Inflammatory macrophage (primary cell): ENCODE measurements around the gene SLC6A12.
"Not testable (repeated sequence)": the region's sequence is repeated elsewhere in the genome, so short reads cannot be mapped to it uniquely, and the experiment has no call there.

Experiments
- DNase-seq, 2 donors: peaks; one replicate each; pipeline ENCODE4 v3.0.0-alpha.2; 2020 to 2022

SLC6A12 gene

GRCh38 chr12:234891-235415 lies 21.0 kb upstream of the SLC6A12 start:
- no peak for DNase-seq

- DNase-seq = no peak
Measured at GRCh38 chr12:234019-234418, 20.1 kb upstream of the SLC6A12 start.

DNA sequence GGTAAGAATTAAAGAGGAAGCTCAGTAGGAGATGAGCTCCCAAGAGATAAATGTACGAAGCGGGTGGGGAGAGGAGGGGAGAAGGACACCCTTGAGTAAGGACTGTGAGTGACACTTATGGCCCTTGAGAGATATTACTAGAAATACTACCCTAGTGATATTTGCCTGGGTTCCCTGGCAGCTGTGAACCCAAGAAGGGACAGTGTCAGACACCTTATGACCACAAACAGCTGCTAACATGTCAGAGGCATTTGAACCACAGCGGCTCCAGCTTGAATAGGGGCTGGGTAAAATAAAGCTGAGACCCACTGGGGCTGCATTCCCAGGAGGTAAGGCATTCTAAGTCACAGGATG lies 19.6 kb upstream of the SLC6A12 start:
- no peak for DNase-seq

GRCh38 chr12:232731-233614 lies 19.0 kb upstream of the SLC6A12 start:
- DNase-seq = no peak

DNA sequence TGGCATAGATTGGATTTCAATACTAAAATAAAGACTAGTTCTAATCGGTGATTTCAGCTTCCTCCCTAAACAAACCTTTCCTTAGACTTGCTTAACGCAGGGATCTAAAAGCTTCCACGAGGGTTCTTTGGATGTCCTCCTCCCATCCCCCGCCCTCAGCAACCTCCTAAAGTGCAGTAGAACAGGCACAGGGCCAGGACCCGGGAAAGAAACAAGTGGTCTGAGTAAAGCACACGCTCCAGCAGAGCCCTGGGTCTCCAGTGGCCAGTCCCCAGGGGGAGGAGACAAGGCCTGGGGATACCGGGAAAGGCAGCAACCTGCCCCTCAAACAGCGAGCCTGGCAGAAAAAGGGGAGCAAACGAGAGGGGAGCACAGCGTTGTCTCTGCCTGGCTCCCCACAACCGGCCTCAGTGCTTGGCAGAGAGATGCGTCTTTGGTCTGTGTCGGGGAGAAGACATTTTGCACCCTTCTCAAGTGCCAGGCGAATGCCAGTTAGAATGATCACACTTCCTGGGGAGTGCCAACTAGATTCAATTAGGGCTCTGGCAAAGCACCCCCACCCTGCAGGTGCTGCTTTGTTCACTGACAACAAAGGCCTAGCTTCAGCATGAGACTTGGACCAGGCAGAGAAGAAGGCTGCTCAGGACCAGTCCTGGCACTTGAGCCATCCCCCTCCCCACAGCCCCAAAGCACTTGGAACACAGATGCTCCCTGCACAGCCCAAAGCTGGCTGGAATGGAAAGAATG lies 17.1 kb upstream of the SLC6A12 start:
- no peak for DNase-seq

GRCh38 chr12:229441-230191 lies 15.7 kb upstream of the SLC6A12 start:
- no peak for DNase-seq

DNA sequence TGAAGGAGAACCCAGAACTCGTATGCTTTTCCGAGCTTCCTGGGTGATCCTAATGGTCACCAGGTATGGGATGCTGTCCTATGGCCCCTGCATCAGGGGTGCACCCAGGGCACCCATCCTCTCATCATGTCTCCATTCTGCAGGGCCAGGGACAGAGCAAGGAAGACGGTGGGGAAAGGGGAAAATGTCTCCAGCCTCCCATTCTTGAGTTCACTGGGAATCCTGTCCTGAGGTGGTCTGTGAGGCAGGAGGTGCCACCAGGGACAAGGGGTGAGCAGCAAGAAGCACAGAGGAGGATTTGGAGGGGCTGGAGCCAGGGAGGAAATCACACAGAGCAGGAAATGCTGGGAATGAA lies 14.9 kb upstream of the SLC6A12 start:
- no peak for DNase-seq

- DNase-seq = no peak
Measured at GRCh38 chr12:227923-228845, 14.2 kb upstream of the SLC6A12 start.

DNA sequence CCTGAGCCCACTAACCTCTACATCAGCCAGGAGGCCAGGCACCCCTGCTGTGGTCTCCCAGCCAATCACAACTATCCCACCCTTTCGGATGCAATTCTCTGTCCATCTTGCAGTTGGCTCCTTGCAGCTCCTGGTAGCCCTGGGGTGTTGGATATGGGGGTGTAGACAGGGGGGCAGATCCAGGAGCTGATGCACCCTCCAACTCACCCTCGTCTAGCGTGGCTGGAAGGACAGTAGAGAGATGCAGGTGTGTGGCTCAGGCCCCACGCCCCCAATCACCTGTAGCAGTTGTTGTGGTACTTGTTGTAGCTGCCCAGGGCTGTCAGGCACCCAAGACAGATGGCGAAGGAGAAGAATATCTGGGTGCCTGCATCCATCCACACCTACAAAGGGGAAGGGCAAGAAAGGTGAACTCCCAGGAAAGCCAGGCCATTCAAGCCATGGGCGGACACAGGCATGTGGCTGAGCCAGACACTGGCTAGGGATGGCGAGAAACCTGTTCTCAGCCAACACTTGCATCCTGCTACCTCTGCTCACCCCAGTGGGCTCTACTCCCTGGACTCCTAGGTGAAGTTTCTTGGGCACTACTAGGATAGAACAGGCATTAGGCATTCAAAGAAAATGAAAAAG lies 13.4 kb upstream of the SLC6A12 start:
- no peak for DNase-seq

DNA sequence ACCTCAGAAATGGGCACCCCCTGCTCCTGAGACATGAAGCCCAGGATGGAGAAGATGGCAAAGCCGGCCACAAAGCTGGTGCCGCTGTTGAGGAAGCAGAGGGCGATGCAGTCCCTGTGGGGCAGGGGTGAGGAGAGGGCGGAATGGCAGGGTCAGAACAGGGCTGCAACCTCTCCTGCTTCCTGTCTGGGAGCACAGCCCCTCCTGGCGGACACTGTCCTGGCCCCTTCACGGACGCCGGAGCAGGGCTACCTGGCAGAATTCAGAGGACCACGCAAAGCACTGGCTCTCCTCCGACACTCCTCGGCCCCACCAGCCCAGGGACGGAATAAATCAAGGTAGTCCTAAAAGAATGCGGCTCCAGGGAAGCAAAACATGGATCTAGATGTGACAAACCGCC lies 12.4 kb upstream of the SLC6A12 start:
- no peak for DNase-seq

GRCh38 chr12:225012-225411 lies 11.1 kb upstream of the SLC6A12 start:
- DNase-seq = no peak

GRCh38 chr12:224330-224729 lies 10.4 kb upstream of the SLC6A12 start:
- DNase-seq = no peak

- no peak for DNase-seq
Measured at GRCh38 chr12:223841-224240, 9.9 kb upstream of the SLC6A12 start.

GRCh38 chr12:221736-222135 lies 7.8 kb upstream of the SLC6A12 start:
- no peak for DNase-seq

GRCh38 chr12:220946-221550 lies 7.1 kb upstream of the SLC6A12 start:
- no peak for DNase-seq

DNA sequence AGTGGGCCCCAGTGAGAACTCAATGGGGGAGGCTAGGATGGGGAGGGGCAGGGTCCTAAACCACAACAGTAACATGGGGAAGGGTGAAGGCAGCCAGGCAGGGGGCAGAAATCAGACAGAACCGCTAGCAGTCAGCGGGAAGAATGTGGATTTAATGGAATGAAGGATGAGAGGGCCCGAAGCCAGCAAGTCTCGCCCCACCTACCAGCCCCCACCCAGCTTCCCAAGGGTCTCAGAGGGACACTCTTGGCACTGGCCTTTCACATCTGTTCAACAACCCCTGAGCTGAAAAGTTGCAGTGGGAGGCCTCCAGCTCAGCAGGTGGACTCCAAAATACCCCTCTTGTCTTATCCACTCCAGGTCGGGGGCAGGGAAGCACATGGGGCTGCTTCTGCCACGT lies 6.5 kb upstream of the SLC6A12 start:
- DNase-seq = no peak

GRCh38 chr12:219891-220352 lies 6.0 kb upstream of the SLC6A12 start:
- peak; percentile 90 to 93 for DNase-seq

- no peak for DNase-seq
Measured at GRCh38 chr12:218728-219590, 5.0 kb upstream of the SLC6A12 start.

GRCh38 chr12:218221-218620 lies 4.3 kb upstream of the SLC6A12 start:
- no peak for DNase-seq

- not testable (repeated sequence) for DNase-seq
Measured at GRCh38 chr12:217029-217428, 3.1 kb upstream of the SLC6A12 start.
